GM20431 (cell line): Measurements from ENCODE around the gene GIGYF1.
"Not testable (repeated sequence)": the region's sequence is repeated elsewhere in the genome, so short reads cannot be mapped to it uniquely, and the experiment has no call there.

Experiments used
- in situ Hi-C: fragments of 300-500 bp; cut with MseI, MboI; formaldehyde crosslinking; loops from one replicate; pipeline ENCODE4 v1.15.0; 2020; ENCODE audit warnings: low sequenced_read_pairs; ENCODE audit not compliant: unreplicated experiment

The GIGYF1 gene

DNA sequence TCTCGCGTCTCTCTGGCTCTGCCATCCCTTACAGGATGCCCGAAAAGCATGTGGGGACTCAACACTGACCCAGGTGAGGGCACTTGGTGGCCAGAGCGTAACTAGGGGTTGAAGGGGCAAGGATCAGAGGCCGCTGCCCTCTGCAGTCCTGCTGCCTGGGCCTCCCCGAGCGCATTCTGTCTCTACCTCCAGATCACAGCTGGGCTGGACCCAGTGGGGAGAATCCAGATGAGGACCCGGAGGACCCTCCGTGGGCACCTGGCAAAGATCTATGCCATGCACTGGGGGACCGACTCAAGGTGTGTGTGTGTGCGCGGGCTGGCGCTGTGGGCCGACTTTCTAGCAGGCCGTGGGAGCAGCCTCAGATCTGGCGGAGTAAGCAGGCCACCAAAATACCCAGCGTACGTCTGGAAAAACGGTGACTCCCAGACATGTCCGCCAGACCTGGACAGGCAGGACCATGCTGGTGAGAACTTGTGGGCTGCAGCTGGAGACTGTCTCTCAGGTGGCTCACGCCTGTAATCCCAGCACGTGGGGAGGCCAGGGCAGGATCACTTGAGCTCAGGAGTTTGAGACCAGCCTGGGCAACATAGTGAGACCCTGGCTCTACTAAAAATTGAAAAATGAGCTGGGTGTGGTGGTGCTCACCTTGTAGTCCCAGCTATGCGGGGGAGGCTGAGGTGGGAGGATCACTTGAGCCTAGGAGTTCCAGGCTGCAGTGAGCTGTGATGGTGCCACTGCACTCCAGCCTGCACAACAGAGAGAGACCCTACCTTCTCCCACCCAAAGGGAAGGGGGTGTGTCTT is 17.3 kb downstream of the GIGYF1 start:
- in situ Hi-C loops = loop anchor here (25.0 kb wide), 1 partner anchor 189 kb away; the partner anchor contains the start of genes NYAP1 and TSC22D4

DNA sequence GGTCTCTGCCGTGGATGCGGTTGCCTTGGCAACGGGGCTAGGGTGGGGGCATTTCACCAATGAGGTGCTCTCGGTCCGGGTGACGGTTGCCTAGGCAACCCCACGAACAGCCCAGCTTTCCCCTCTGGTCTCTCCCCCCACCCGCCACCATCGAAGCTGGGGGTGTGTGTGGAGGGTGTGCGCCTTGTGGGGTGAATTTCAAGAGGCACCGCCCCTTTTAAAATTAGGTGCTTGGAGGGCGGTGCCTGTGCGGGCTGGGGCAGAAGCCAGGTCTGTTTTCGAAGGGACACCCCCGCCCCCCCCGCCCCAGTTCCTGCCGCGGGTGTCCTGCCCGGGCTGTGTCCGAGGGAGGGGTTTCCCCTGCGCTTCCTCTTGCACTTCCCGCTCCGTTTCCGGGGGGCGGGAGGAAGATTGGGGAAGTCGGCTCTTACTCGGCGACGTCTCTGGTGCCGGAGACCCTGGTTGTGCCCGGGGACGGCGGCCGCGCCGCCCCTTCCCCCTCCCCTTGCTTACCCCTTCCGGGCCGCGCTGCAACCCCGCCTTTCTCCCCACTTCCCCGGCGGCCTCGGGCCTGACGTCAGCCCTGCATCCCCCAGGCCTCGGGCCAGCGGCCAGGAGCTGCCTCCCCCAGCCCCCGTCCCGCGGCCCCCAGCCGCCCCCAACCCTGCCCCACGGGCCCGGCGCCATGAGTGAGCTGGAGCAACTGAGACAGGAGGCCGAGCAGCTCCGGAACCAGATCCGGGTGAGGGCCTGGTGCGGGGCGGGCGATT is 18.3 kb downstream of the GIGYF1 start:
- in situ Hi-C loops = loop anchor here (25.0 kb wide), 1 partner anchor 188 kb away; the partner anchor contains the start of genes NYAP1 and TSC22D4

DNA sequence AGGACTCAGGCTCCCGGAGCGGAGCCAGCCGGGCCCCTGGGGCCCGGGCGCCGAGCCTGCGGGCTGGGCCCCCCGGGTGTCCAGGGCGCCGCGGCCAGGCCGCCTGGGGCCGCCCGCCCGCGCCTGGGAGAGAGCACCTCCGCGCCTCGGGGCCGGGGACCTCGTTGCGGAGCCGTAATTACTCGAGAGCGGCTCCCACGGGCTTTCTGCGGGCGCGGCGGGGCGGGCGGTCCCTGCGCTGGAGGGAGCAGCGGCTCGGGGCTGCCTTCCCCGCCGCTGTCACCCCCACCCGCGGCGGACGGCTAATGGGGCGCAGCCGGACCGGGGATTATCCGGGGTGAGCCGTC is 19.0 kb downstream of the GIGYF1 start:
- in situ Hi-C loops = loop anchor here (25.0 kb wide), 1 partner anchor 188 kb away; the partner anchor contains the start of genes NYAP1 and TSC22D4

DNA sequence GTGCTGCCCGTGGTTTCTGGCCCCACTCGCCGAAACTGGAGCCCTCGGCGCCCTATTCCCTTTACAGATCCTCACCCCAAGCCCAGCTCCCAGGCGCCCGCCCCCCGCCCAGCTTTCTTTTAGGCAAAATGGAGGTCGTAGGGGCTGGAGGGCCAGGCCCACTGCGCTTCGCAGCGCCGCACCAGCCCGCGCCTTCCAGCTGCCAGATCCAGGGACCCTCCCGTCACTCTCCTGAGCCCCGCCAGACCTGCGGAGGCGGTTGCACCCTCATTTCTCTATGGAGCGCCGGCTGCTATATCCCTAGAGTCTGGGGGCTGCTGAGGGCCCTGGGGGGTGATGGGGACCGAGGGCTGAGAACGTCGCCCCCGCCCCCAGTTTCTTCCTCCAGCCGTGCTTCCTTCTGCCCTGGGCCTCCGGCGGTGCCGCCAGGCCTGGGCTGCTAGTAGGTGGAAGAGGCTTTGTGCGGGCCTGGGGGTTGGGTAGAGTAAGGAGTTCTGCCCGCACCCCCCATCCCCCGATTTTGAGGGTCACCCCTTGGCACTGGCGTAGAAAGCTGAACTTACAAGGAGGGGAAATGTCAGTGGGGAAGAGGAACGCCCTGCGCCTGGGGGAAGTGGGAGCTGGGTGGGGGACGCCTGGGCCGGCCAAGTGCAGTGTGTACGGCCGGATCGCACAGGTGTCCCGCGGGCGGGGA is 19.5 kb downstream of the GIGYF1 start:
- in situ Hi-C loops = loop anchor here (25.0 kb wide), 1 partner anchor 187 kb away; the partner anchor contains the start of genes NYAP1 and TSC22D4

DNA sequence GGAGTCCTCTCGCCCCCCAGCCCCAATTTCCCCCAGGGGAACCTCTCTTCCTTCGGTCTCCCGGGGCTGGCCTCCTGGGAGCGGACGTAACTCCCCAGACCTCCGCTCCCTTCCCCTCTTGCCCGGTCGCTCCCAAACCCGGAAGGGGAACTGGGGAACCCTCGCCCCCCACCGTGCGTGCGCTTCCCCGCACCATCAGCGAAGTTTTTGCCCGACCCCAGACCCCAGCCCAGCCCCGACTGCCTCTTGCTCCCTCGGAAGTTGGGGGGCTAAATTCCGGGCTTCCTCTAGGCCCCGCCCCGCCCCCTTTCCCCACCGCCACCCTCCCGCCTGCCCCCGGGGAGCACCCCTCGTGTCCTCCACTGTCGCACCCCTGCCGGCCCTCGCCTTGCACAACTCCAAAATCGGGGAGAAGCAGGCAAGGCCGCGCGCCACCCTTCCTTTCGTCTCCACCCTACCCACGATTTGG is 20.1 kb downstream of the GIGYF1 start:
- in situ Hi-C loops = no loop called here

DNA sequence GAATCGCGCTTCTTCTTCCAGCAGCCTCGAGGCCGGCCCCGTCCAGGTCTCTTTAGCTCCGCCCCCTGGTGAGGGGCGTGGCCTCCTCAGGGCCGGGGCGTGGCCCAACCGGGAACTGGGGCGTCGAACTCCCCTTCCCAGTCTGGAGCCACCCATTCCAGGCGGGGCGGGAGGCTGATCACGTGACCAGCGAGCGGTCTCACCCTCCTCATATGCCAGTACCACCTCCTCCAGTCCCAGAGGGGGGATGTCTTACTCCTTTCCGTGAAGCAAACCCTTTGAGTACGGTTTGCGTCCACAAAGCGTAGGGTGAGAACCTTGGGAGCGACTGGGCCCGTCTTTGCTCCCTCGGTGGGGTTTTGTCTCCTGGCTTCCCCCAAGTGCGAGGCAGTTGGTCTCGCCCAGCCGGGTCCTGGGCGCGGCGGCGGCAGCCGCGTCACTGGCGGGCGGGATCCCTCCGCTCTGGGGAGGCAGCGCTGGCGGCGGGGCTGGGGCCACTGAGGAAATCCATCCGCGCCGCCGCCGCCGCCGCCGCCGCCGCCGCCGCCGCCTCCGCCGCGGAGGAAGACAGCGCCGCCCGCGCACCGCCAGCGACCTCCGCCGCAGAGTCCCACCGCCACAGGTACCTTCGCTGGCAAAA is 20.6 kb downstream of the GIGYF1 start, which contains the start of gene GNB2:
TSS of gene GNB2 (plus strand) at position 439 of the 640 bp plus-strand sequence. CDS start 2,526 bp downstream, outside the sequence.
- in situ Hi-C loops = no loop called here

DNA sequence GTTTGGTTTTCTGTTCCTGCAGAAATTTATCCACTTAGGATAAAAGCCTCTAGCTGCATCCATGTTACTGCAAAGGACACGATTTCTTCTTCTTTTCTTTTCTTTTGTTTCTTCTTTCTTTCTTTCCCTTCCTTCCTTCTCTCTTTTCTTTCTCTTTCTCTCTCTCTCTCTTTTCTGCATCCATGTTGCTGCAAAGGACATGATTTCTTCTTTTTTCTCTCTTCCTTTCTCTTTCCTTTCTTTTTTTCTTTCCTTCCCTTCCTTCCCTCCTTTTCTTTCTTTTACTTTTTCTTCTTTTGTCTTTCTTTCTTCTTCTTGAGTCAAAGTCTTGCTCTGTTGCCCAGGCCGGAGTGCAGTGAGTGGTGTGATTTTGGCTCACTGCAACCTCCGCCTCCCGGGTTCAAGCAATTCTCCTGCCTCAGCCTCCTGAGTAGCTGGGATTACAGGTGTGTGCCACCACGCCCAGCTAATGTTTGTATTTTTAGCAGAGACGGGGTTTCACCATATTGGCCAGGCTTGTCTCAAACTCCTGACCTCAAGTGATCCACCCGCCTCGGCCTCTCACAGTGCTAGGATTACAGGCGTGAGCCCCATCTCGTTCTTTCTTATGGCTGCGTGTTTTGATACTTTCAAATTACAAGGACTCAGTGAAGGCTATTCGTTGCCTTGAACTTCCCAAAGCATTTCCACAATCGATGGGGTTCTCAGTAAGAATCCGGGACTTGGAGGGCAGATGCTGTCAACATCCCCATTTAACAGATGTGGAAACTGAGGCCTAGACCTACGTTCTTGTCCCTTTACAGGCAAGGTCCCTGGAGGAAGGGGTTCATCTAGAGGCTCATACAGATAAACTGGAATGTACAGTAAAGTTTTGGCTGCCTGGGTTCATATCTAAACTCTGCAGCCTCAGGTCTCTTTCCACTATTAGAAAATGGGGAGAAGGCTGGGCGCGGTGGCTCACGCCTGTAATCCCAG is 22.4 kb downstream of the GIGYF1 start:
- in situ Hi-C loops = no loop called here

DNA sequence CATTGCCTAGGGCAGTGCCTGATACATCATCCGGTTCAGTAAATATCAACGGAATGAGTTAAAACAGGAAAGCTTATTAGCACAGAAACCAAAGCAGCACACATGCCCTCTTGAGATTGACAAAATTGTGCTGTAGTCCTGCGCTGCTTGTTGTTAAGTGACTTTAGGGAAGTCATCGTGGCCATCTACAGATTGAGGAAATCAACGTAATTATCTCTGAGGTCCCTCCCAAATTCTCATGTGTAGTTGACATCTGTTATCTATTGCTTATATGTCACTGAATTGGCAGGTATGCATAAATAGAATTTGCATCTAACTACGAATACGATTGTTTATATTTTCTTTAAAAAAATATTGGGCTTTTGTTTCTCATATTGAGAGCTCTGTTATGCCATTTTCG is 24.0 kb downstream of the GIGYF1 start:
- in situ Hi-C loops = no loop called here

DNA sequence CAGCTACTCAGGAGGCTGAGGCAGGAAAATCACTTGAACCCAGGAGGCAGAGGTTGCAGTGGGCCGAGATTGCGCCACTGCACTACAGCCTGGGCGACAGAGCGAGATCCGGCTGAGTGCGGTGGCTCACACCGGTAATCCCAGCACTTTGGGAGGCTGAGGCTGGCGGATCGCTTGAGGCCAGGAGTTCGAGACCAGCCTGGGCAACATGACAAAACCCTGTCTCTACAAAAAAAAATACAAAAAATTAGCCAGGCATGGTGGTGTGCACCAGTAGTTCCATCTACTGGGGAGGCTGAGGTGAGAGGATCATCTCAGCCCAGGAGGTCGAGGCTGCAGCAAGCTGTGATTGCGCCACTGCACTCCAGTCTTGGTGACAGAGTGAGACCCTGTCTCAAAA is 24.9 kb downstream of the GIGYF1 start:
- in situ Hi-C loops = not testable (repeated sequence)

DNA sequence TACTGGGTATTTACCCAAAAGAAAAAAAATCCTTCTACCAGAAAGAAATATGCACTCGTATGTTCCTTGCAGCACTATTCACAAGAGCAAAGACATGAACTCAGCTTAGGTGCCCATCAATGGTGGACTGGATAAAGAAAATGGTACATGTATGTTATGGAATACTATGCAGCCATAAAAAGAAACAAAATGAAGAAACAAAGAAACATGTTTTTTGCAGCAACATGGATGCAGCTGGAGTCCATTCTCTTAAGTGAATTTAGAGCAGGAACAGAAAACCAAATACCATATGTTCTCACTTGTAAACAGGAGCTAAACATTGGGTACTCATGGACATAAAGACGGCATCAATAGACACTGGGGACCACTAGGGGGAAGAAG is 26.0 kb downstream of the GIGYF1 start:
- in situ Hi-C loops = no loop called here

DNA sequence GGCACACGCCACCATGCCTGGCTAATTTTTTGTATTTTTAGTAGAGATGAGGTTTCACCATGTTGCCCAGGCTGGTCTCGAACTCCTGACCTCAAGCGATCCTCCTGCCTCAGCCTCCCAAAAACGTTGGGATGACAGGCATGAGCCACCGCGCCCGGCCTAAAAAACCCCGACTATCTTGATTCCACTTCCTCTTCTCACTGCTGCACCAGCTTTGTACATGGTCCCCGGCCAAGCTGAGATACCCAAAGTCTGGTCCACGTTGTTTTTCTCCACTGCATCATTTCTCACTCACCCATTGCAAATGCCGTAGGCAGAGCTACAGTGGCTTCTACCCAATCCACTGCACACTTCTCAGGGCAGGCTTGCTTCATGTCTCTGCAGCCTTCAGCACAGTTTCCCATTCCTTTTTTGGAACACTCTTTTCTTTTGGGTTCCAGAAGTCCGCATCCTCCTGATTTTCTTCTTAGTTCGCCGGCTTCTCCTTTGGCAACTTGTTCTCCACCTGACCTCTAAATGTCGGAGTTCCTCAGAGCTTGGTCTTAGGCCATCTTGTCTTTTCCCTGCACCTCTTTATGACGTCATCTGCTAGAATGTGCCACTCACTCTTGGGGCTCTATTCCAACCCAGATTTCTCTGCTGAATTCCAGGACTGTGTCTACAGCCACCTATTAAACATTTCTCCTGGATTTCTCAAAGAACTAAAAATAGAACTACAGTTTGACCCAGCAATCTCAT is 26.6 kb downstream of the GIGYF1 start:
- in situ Hi-C loops = no loop called here

DNA sequence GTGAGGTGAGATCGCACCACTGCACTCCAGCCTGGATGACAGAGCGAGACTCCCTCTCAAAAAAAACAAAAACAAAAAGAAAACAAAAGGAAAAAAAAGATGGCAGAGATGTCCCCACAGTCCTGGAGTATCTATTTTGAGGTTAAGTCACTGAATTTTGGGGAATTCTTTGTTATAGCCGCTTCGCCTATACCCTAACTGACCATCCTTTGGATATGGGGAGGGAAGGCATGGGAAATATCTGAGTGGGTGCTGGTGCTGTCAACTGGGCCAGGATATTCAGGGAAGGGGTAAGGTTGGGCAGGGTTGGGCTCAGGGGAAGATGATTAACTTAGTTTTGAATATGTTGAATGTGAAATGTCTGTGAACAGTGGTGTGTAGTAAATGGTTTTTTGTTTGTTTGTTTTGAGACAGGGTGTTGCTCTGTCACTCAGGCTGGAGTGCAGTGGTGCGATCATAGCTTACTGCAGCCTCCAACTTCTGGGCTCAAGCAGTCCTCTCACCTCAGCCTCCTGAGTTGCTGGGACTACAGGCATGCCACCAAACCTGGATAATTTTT is 28.8 kb downstream of the GIGYF1 start:
- in situ Hi-C loops = no loop called here

DNA sequence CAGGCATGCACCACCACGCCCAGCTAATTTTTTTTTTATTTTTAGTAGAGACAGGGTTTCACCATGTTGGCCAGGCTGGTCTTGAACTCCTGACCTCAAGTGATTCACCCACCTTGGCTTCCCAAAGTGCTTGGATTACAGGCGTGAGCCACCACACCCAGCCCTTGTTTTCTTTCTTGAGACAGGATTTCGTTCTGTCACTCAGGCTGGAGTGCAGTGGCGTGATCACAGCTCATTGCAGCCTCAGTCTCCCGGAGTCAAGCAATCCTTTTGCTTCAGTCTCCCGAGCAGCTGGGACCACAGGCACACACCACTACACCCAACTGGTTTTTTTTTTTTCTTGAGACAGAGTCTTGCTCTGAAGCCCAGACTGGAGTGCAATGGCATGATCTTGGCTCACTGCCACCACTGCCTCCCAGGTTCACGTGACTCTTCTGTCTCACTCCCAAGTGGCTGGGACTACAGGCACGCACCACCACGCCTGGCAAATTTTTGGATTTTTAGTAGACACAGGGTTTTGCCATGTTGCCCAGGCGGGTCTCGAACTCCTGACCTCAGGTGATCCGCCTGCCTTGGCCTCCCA is 31.8 kb downstream of the GIGYF1 start:
- in situ Hi-C loops = not testable (repeated sequence)

DNA sequence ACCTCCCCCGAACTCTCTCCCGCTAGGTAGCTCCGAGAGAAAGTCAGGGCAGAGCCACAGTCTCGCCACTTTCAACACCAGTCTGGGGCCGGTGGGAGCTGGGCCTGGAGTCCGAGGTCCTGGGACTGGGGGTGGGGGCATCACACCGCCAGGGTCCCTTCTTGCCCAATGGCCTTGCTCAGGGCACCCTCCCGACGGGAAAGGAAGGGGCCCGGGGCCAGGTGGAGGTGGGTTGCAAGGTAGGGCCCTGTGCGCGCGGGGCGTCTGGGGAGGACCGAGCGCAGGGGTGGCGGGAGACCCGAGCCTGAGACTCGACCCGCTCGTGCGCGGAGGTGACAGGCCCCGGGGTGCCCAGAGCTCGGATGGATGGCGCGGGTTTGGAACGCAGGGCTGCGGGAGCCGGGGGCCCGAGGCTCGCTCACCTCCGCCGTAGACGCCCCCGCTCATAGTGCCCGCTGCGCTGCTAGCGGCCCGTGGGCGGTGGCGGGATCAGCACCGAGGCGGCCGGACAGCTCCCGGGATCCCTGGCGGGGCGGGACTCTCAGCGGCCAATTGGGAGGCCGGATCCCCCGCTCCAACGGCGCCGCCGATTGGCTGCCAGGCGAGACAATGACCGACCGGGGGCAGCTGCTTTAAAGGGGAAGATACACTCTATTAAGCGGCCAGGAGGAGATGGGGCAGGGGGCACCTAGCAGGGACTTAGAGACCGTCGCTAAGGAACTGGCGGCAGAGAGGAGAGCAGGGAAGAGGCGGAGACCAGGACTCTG is 38.0 kb downstream of the GIGYF1 start, which contains the start of gene ACTL6B:
TSS of gene ACTL6B (minus strand) at position 541 of the 767 bp plus-strand sequence. CDS start at position 447, 94 bp downstream.
- in situ Hi-C loops = no loop called here

DNA sequence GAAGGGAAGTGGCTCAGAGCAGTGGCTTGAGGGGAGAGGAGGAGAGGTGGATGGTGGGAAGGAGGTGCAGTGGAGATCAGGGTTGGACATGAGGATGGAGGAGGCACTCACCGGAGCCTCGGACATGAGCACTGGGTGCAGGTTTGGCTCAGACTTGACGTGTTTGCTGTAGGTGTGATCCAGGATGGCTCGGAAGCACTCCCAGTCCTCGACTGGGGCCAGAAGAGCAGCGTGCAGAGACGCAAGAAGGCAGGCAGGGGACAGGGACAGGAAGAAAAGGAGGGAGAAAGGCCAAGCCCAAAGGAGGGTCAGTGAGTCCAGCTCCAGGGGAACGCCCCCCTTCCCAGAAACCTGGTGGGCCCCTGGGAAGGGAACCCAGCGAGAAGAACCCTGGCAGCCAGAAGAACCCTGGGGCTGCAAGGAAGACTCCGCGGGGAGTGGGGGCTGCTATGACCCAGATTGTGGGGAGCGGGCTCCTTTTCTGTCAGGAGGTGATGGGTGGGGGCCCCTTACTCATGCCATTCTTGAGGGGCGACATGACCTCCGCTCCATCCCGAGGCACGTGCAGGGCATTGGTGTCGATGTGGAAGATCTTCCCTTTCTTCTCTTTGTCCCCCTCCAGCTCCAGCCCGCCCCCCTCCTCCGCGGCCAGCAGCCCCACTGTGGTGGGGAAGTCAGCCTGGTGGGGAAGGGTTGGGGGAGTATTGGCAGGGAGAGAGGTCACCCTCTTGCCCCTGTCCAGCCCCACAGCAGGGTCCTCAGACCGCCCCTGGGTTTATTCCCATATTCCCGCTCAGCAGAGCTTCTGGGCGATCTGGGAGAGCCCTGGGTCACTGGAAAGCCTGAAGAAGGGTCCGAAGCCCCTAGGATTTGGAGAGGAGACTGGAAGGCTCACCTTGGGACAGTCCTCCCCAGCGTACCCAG is 38.9 kb downstream of the GIGYF1 start:
- in situ Hi-C loops = no loop called here
